ENCODE measurements around the gene TMEM130. TPM values are rescaled to one million over a fixed set of nuclear protein-coding genes. Genes with fewer than 3 reads are reported as not detected.

The TMEM130 gene
- total and polyA plus RNA-seq, 9 donors, result 0.12 to 1.6 (median 0.73) TPM

DNA sequence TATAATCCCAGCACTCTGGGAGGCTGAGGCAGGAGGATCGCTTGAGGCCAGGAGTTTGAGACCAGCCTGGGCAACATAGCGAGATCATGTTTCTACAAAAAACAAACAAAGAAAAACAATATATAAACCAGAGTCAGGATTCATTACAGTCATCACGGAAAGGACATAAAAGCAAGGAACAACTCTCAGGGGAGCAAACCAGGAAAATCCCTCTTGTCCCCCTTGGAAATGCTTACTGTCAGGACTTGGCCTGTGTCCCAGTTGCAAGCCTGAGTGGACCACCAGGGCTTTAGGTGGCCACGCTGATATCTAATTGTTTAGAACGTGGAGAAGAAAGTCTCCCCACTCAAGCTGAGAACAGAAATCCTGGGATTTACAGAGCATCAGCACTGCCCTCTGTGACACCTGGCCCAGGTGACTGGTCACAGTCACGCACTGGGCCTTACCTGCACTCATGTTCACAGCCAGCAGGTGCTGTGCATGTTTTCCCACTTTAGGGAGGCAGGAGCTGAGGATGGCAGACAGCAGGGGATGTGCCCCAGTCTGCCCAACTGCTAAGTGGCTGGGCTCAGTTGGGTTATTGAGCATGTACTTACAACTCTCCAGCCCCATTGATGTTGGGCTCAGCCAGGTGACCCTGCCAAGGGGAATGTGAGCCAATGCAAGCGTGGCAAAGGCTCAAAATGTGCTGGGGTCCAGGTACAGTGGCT, 60.9 kb downstream of the TMEM130 start:
- DNase-seq, result no peak
- Histone ChIP-seq H3K4me3 (no peak overlapping the region), H3K4me1 (ENCODE audit: insufficient read depth) (no peaks in the 10 kb centered on the region)

DNA sequence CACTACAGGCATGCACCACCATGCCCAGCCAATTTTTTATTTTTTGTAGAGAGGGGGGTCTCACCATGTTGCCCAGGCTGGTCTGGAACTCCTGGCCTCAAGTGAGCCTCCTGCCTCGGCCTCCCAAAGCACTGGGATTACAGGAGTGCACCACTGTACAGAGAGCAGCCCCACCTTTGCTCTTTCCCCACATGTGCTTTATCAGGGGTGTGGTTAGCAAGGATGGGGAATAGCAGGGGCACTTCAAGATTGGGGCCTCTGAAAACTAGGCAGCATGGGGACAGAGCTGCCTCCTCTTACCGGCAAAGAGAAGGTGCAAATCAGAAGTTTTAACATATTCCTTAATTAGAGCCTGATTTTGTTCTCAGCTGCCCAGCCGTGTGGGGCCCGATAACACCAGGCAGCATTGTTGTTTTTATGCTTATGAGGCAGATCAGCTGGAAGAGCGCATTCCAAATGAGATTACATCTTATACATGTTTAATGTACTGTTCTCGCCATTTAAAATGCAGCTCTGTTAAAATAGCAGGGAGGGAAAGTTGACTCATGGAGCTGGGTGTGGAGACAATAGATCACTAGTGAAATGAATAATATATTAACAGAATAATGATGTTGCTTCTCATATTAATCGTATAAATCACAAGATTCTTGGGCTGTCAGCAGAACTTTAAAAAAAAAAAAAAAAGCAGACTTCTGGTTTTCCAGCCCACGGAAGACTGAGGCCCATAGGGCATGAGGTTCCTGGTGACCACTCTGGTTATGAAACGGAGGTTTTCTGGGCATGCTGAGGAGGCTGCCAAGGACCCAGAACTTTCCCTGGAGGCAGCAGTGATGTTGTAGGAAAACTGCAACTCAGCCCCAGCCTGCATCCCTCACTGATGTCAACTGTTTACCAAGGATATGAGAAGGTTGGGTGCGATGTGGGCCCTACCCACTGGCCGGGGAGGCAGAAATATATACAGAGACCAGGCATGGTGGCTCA, 62.5 kb downstream of the TMEM130 start:
- TF ChIP-seq POLR2A (IDR thresholded peaks at IDR 0.05), result no peak
- no peak for TF ChIP-seq EP300 (IDR thresholded peaks at IDR 0.05)
- TF ChIP-seq, protein P1, sequence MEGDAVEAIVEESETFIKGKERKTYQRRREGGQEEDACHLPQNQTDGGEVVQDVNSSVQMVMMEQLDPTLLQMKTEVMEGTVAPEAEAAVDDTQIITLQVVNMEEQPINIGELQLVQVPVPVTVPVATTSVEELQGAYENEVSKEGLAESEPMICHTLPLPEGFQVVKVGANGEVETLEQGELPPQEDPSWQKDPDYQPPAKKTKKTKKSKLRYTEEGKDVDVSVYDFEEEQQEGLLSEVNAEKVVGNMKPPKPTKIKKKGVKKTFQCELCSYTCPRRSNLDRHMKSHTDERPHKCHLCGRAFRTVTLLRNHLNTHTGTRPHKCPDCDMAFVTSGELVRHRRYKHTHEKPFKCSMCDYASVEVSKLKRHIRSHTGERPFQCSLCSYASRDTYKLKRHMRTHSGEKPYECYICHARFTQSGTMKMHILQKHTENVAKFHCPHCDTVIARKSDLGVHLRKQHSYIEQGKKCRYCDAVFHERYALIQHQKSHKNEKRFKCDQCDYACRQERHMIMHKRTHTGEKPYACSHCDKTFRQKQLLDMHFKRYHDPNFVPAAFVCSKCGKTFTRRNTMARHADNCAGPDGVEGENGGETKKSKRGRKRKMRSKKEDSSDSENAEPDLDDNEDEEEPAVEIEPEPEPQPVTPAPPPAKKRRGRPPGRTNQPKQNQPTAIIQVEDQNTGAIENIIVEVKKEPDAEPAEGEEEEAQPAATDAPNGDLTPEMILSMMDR (IDR thresholded peaks at IDR 0.05), result no peak
- no peaks in the 10 kb centered on the region for H3K4me1 ChIP-seq (ENCODE audit: insufficient read depth)
- no peaks in the 10 kb centered on the region for H3K9me3 ChIP-seq
- no peaks in the 10 kb centered on the region for H3K27me3 ChIP-seq
- H3K4me3 ChIP-seq, result no peak overlapping the region
- no peak for DNase-seq
- intact Hi-C loops (cut with DNase I), result no loop called here
- no peaks in the 10 kb centered on the region for H3K36me3 ChIP-seq
- WGBS, 3 donors, result 39 to 48% (median 44%) methylated on average over 11 of the region's 11 CpGs
- no peak overlapping the region for H3K27ac ChIP-seq

More for the DNA sequence above, 60.9 kb downstream of the TMEM130 start:
- TF ChIP-seq, protein P1 (IDR thresholded peaks at IDR 0.05), result no peak
- no peak for TF ChIP-seq EP300 (IDR thresholded peaks at IDR 0.05)
- TF ChIP-seq POLR2A (IDR thresholded peaks at IDR 0.05), result no peak
- 81 to 85% (median 84%) methylated on average over 7 of the region's 7 CpGs for WGBS, 3 donors
- Histone ChIP-seq H3K27me3 (no peaks in the 10 kb centered on the region), H3K9me3 (no peaks in the 10 kb centered on the region), H3K27ac (no peak overlapping the region), H3K36me3 (no peaks in the 10 kb centered on the region)
- intact Hi-C loops (cut with DNase I), result no loop called here

DNA sequence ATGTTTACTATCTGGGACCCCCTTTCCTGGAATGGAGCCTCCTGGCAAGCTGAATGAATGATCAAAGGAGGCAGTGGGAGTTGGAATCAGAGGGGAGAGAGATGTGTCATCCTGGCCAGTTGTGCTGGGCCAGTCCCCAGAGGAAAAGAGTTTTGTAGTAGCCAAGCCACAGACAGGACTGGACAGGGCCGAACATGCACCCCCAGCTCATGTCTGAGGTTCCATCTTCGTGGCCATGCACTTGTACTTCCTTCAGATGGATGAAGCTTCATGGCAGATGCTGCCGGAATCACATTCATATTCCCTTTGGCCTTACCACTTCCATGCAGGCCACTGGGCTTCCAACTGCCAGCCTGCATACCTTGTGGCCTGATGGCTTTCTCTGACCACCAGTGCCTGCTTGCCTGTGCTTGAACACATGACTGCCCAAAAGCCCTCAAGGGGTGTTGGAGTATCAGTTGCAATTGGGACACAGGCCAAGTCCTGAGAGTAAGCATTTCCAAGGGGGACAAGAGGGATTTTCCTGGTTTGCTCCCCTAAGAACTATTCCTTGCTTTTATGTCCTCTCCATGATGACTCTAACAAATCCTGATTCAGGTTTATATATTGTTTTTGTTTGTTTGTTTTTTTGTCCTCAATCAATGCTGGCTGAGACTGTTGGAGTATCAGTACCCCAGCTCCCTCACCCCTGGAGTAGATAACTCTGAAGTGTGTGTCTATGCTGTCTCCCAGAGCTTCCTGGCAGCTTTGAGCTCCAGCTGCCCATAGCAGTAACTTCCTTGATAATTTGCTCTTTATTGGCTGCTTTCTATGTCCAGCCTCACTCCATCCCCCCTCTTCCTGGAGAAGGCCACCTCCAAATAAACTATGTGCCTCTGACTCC, 63.6 kb downstream of the TMEM130 start:
- Histone ChIP-seq H3K27ac (no peak overlapping the region), H3K27me3 (no peaks in the 10 kb centered on the region), H3K4me1 (ENCODE audit: insufficient read depth) (no peaks in the 10 kb centered on the region), H3K4me3 (no peak overlapping the region), H3K9me3 (no peaks in the 10 kb centered on the region), H3K36me3 (no peaks in the 10 kb centered on the region)
- DNase-seq, result no peak
- intact Hi-C loops (cut with DNase I), result no loop called here
- TF ChIP-seq EP300 (IDR thresholded peaks at IDR 0.05) (no peak), POLR2A (IDR thresholded peaks at IDR 0.05) (no peak)
- TF ChIP-seq, protein P1 (IDR thresholded peaks at IDR 0.05), result no peak
- 73 to 80% (median 78%) methylated on average over 3 of the region's 3 CpGs for WGBS, 3 donors

DNA sequence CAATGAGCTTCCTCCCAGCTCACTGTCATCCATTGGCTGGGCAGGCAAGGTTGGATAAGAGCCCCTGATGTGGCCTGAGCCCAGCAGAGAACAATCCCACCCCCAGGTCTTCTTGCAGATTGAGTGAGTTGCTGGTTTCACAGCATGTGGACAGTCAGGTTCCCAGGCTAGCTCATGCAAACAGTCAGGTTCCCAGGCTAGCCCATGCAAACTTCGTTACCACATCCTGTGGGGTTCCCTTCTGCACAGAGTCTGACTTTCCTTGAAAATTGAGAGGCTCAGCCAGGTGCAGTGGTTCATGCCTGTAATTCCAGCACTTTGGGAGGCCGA, 67.1 kb downstream of the TMEM130 start:
- no peaks in the 10 kb centered on the region for H3K27me3 ChIP-seq
- intact Hi-C loops (cut with DNase I), result no loop called here
- no peak for TF ChIP-seq EP300 (IDR thresholded peaks at IDR 0.05)
- TF ChIP-seq POLR2A (IDR thresholded peaks at IDR 0.05), result no peak
- TF ChIP-seq, protein P1 (IDR thresholded peaks at IDR 0.05), result no peak
- H3K36me3 ChIP-seq, result no peaks in the 10 kb centered on the region
- DNase-seq, result no peak
- H3K4me3 ChIP-seq, result no peak overlapping the region
- H3K9me3 ChIP-seq, result no peaks in the 10 kb centered on the region
- H3K27ac ChIP-seq, result no peak overlapping the region
- 91 to 100% (median 92%) methylated on average over 2 of the region's 2 CpGs for WGBS, 3 donors
- H3K4me1 ChIP-seq (ENCODE audit: insufficient read depth), result no peaks in the 10 kb centered on the region
